Fibroblast of lung (primary cell): ENCODE results near the gene CALN1.

Source experiments
- EZH2 ChIP-seq: IDR thresholded peaks from 2 replicates; pipeline ENCODE4 v1.5.1; 2012; ENCODE audit warnings: low read length, control low read depth, mild to moderate bottlenecking; ENCODE audit errors: missing control alignments
- TF ChIP-seq, protein P1 (sequence below), 2 donors: IDR thresholded peaks in 1 of 2; conservative IDR thresholded peaks in 1 of 2; 1 replicate in 1 of 2; 2 replicates in 1 of 2; pipeline ENCODE4 v1.5.1; 2011 to 2012; ENCODE audit warnings: low read length in 2 of 2, control low read depth in 1 of 2, inconsistent platforms in 1 of 2, low read depth in 1 of 2, mild to moderate bottlenecking in 1 of 2

DNA sequence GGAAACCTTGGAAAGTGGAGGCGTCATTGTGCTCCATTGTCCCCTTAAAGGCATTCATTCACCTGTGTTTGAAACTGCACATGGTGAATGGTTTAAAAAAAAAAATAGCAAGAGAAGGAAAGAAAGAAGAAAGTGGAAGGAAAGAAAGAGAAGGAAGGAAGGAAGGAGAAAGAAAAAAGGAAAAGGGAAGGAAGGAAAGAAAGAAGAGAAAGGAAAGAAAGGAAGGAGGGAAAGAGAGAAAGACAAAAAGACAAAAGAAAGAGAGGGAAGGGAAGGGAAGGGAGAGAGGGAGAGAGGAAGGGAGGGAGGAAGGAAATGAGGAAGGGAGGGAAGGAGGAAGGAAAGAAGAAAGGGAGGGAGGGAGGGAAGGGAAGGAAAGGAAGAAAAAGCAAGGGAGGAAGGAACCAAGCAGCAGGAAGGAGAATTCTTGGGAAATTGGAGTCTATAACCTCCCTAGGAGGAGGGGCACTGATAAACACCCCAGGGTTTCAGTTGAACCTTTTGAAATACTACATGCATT, 66.9 kb downstream of the CALN1 start:
- TF ChIP-seq, protein P1, sequence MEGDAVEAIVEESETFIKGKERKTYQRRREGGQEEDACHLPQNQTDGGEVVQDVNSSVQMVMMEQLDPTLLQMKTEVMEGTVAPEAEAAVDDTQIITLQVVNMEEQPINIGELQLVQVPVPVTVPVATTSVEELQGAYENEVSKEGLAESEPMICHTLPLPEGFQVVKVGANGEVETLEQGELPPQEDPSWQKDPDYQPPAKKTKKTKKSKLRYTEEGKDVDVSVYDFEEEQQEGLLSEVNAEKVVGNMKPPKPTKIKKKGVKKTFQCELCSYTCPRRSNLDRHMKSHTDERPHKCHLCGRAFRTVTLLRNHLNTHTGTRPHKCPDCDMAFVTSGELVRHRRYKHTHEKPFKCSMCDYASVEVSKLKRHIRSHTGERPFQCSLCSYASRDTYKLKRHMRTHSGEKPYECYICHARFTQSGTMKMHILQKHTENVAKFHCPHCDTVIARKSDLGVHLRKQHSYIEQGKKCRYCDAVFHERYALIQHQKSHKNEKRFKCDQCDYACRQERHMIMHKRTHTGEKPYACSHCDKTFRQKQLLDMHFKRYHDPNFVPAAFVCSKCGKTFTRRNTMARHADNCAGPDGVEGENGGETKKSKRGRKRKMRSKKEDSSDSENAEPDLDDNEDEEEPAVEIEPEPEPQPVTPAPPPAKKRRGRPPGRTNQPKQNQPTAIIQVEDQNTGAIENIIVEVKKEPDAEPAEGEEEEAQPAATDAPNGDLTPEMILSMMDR (conservative IDR thresholded peaks at IDR 0.05 in 1 of 2, IDR thresholded peaks at IDR 0.05 in 1 of 2; ENCODE audit: low read depth in 1 of 2, low read length in 2 of 2) = no peak
- TF ChIP-seq EZH2 = no peak
